Upper lobe of left lung (tissue), 6 donors: ENCODE results near the gene ARHGAP8. TPM values are rescaled to one million over a fixed set of nuclear protein-coding genes. Genes with fewer than 3 reads are reported as not detected.

ENCODE experiments used
- ATAC-seq, 2 donors: fragments of 200-7000 bp; cut with Tn5 transposase; one replicate each; pipeline ENCODE4 v1.9.1; 2022; ENCODE audit warnings: mild to moderate bottlenecking in 2 of 2, moderate library complexity in 2 of 2; ENCODE audit not compliant: low FRiP score in 2 of 2
- DNase-seq, 2 donors: peaks; one replicate each; pipeline ENCODE4 v3.0.0-alpha.2; 2019 to 2020
- H3K27ac ChIP-seq, 4 donors: fragments of 200-600 bp; sonication (generic); one replicate each; pipeline ENCODE4 v1.5.1; 2016 to 2019
- H3K27me3 ChIP-seq, 4 donors: fragments of 200-600 bp; sonication (generic); one replicate each; pipeline ENCODE4 v1.5.1; 2017 to 2019
- H3K36me3 ChIP-seq, 4 donors: fragments of 200-600 bp; sonication (generic); one replicate each; pipeline ENCODE4 v1.5.1; 2016 to 2019
- H3K4me1 ChIP-seq, 4 donors: fragments of 200-600 bp; sonication (generic); one replicate each; pipeline ENCODE4 v1.5.1; 2018 to 2019
- H3K4me3 ChIP-seq, 4 donors: fragments of 200-600 bp; sonication (generic); one replicate each; pipeline ENCODE4 v1.5.1; 2017 to 2019; ENCODE audit warnings: mild to moderate bottlenecking in 2 of 4, moderate library complexity in 1 of 4
- H3K9me3 ChIP-seq, 4 donors: fragments of 200-600 bp; sonication (generic); one replicate each; pipeline ENCODE4 v1.5.1; 2018 to 2019
- EP300 ChIP-seq, 4 donors: sonication (generic); formaldehyde crosslinking; IDR thresholded peaks; one replicate each; pipeline ENCODE4 v1.5.1; 2017; ENCODE audit warnings: antibody characterized with exemption in 4 of 4, control low read depth in 2 of 4
- POLR2A ChIP-seq, 4 donors: fragments of 450-650 bp; IDR thresholded peaks; one replicate each; pipeline ENCODE4 v1.5.1; 2016 to 2017; ENCODE audit warnings: antibody characterized with exemption in 4 of 4, mild to moderate bottlenecking in 2 of 4
- POLR2AphosphoS5 ChIP-seq, 2 donors: sonication (generic); formaldehyde crosslinking; IDR thresholded peaks; one replicate each; pipeline ENCODE4 v1.5.1; 2017; ENCODE audit warnings: antibody characterized with exemption in 2 of 2
- WGBS, 2 donors: methylation state at CpG; one replicate each; pipeline ENCODE4 v1.1.5; 2017 to 2018; 5-methylcytosine and 5-hydroxymethylcytosine counted together
- total RNA-seq, 6 donors: library from RNA; depleted of rRNA in 4 of 6; stranded (reverse); fragments of >200 nt in 4 of 6; gene quantifications; one replicate each; pipeline versions ENCODE4 v1.1.0 to v1.2.1, GENCODE V29; 2016 to 2021
- TF ChIP-seq, protein P1 (sequence below), 6 experiments: fragments of 450-650 bp in 4 of 6; fragments of 200-600 bp in 2 of 6; sonication (generic) in 2 of 6; IDR thresholded peaks; one replicate each; pipeline ENCODE4 v1.5.1; 2016 to 2019; ENCODE audit warnings: antibody characterized with exemption in 6 of 6
- donor health status: DM: no; HTN: no; CAD: no; lungs with moderate emphysema.
- donor health status: DM: no; HTN: yes; CAD: no; lungs with severe emphysema.

The ARHGAP8 gene
- total RNA-seq, 6 donors from 2014 or later: 13.8 to 55.5 (median 22.7) TPM

DNA sequence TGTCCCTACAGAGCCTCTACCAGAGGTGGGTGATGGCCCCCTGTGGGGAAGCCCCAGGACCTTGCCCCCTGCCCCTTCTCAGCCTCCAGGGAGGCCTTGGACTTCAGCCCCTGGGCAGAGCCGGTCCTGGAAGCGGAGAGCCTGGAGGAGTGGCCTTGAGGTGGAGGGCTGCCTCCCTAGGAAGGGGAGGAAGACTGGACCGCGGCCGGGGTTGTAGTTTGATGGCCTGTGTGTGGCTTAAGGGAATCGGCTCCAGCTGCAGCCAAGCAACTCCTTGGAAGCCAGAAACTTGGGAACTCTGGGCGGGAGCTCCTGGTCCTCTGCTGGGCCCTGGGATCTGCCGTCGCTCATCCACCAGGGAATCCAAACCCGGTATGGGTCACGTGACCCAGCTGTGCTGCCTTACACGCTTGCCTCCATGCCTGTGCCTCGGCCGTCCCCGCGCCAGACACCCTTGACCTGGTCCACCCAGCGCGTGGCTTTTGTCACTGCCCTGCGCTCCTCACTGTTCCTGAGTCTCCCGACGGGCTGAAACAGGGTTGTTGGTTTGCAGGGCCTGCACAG lies 23.5 kb upstream of the ARHGAP8 start:
- peaks cover 0 to 5% (median 2%) of the 10 kb centered on the region in 4 donors for H3K36me3 ChIP-seq
- peak overlapping the region in 3 of 4 donors; percentile 16 to 49 (median 19) for H3K27ac ChIP-seq
- no peaks in the 10 kb centered on the region for H3K27me3 ChIP-seq
- 80 to 82% methylated on average over 13 to 21 of the region's 21 CpGs for WGBS, 2 donors
- TF ChIP-seq, protein P1, sequence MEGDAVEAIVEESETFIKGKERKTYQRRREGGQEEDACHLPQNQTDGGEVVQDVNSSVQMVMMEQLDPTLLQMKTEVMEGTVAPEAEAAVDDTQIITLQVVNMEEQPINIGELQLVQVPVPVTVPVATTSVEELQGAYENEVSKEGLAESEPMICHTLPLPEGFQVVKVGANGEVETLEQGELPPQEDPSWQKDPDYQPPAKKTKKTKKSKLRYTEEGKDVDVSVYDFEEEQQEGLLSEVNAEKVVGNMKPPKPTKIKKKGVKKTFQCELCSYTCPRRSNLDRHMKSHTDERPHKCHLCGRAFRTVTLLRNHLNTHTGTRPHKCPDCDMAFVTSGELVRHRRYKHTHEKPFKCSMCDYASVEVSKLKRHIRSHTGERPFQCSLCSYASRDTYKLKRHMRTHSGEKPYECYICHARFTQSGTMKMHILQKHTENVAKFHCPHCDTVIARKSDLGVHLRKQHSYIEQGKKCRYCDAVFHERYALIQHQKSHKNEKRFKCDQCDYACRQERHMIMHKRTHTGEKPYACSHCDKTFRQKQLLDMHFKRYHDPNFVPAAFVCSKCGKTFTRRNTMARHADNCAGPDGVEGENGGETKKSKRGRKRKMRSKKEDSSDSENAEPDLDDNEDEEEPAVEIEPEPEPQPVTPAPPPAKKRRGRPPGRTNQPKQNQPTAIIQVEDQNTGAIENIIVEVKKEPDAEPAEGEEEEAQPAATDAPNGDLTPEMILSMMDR (IDR thresholded peaks at IDR 0.05): no peak
- TF ChIP-seq POLR2AphosphoS5 (IDR thresholded peaks at IDR 0.05): no peak
- no peak for TF ChIP-seq POLR2A (IDR thresholded peaks at IDR 0.05)
- TF ChIP-seq EP300 (IDR thresholded peaks at IDR 0.05): no peak
- H3K4me3 ChIP-seq: no peak overlapping the region
- DNase-seq (peak in 1 of 2 donors; percentile 74), ATAC-seq (no peak)
- H3K9me3 ChIP-seq: no peaks in the 10 kb centered on the region
- peaks cover 3 to 19% (median 14%) of the 10 kb centered on the region in 4 donors for H3K4me1 ChIP-seq

DNA sequence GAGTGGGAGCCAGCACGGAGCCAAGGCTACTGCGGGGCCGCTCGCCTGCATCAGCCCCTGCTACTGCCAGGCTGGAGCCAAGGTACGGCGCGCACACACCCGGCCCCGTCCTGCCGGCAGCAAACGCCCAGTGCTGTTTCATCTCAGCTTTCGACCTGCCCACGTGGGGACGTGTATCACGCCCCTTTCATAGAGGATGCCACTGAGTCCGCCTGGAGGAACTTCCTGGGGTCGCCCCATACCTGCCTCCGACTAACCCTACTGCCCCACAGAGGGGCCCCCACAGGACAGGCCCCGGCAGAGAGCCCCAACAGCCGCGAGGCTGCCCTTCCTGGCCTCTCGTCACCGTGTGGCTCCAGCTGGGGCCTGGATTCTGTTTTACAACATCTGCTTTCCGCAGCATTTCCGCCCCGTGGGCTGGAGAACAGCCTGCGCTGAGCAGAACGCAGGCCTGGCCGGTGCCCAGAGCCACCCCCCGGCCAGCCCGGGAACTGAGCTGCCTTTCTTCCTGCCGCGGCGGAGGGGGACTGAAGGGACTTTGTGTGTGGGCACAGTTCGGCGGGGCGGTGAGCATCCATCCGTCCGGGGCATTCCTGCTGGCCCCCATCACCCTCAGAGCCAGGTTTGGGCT lies 22.9 kb upstream of the ARHGAP8 start:
- ATAC-seq (peak; percentile 16 to 33), DNase-seq (peak in 1 of 2 donors; percentile 87)
- TF ChIP-seq POLR2AphosphoS5 (IDR thresholded peaks at IDR 0.05) (peak in 1 of 2 donors; percentile 39), EP300 (IDR thresholded peaks at IDR 0.05) (no peak)
- TF ChIP-seq, protein P1 (IDR thresholded peaks at IDR 0.05): peak in 2 of 6 experiments; percentile 30 to 42
- H3K27ac ChIP-seq: peak overlapping the region in 3 of 4 donors; percentile 16 to 49 (median 19)
- peaks cover 0 to 5% (median 2%) of the 10 kb centered on the region in 4 donors for H3K36me3 ChIP-seq
- H3K9me3 ChIP-seq: no peaks in the 10 kb centered on the region
- H3K27me3 ChIP-seq: no peaks in the 10 kb centered on the region
- 49 to 60% methylated on average over 1 to 30 of the region's 39 CpGs for WGBS, 2 donors
- no peak overlapping the region for H3K4me3 ChIP-seq
- peaks cover 3 to 19% (median 14%) of the 10 kb centered on the region in 4 donors for H3K4me1 ChIP-seq

- no peaks in the 10 kb centered on the region for H3K9me3 ChIP-seq
- 46 to 54% methylated on average over 11 to 13 of the region's 14 CpGs for WGBS, 2 donors
- no peak overlapping the region for H3K4me3 ChIP-seq
- H3K27me3 ChIP-seq: no peaks in the 10 kb centered on the region
- peaks cover 0 to 5% (median 2%) of the 10 kb centered on the region in 4 donors for H3K36me3 ChIP-seq
- ATAC-seq (no peak), DNase-seq (no peak)
- H3K27ac ChIP-seq: peak overlapping the region in 2 of 4 donors; percentile 16 to 49
- peaks cover 3 to 19% (median 14%) of the 10 kb centered on the region in 4 donors for H3K4me1 ChIP-seq
- TF ChIP-seq EP300 (IDR thresholded peaks at IDR 0.05) (no peak), POLR2A (IDR thresholded peaks at IDR 0.05) (no peak), POLR2AphosphoS5 (IDR thresholded peaks at IDR 0.05) (no peak)
- TF ChIP-seq, protein P1 (IDR thresholded peaks at IDR 0.05): no peak
Observed at GRCh38 chr22:44730022-44730393, 22.4 kb upstream of the ARHGAP8 start.

DNA sequence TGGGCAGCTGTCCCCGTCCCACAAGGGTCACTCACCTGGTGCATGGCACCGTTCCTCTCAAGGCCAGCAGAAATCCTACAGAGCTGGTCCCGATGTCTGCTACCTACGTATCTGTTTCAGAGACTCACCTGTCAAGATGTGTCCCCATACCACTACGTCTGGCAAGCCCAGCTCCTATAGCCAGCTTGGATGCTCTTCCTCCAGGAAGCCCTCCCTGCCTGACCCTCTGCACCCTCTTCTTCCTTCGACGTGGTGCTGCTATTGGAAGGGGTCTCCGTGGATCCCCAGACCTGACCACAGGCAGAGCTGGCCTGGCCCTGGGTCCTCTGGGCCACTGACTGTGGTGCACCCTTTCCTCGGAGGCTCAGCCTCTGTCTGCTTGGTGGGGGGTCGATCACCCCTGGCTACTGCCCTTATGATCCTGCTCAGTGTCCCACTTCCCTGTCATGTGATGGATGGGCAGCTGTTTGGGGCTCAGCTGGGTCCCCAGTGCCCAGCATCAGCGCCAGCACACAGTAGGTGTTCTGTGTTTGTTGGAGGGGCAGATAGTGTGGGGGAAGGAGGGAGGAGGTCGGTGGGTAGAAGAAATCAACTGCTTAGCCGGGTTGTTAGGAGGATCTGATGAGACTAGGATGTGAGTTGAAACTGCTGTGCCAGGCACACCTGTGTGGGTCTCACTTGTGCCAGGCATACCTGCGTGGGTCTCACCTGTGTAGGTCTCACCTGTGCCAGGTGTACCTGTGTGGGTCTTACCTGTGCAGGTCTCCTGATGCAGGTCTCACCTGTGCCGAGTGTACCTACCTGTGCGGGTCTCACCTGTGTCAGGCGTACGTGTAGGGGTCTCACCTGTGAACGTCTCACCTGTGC lies 21.7 kb upstream of the ARHGAP8 start:
- peaks cover 0 to 5% (median 2%) of the 10 kb centered on the region in 4 donors for H3K36me3 ChIP-seq
- no peak for DNase-seq
- H3K4me1 ChIP-seq: peaks cover 3 to 20% (median 15%) of the 10 kb centered on the region in 4 donors
- no peaks in the 10 kb centered on the region for H3K27me3 ChIP-seq
- TF ChIP-seq POLR2A (IDR thresholded peaks at IDR 0.05): no peak
- TF ChIP-seq, protein P1 (IDR thresholded peaks at IDR 0.05): no peak
- no peak for TF ChIP-seq POLR2AphosphoS5 (IDR thresholded peaks at IDR 0.05)
- TF ChIP-seq EP300 (IDR thresholded peaks at IDR 0.05): no peak
- 88 to 91% methylated on average over 13 to 19 of the region's 19 CpGs for WGBS, 2 donors
- H3K4me3 ChIP-seq: no peak overlapping the region
- H3K9me3 ChIP-seq: no peaks in the 10 kb centered on the region
- ATAC-seq: no peak
- H3K27ac ChIP-seq: no peak overlapping the region
